Parathyroid adenoma (tissue), 2 donors: ENCODE results near the gene FBXW4.

ENCODE experiments used
- H2AFZ ChIP-seq: fragments of 300-600 bp; sonication (generic); one replicate; pipeline ENCODE4 v1.7.0; 2017; ENCODE audit warnings: antibody characterized with exemption, mild to moderate bottlenecking
- H3K27ac ChIP-seq: fragments of 300-600 bp; sonication (generic); one replicate; pipeline ENCODE4 v1.7.0; 2017
- H3K27me3 ChIP-seq: fragments of 300-600 bp; sonication (generic); one replicate; pipeline ENCODE4 v1.7.0; 2017; ENCODE audit warnings: low read length; ENCODE audit not compliant: control insufficient read depth, insufficient read depth
- H3K36me3 ChIP-seq: fragments of 300-600 bp; sonication (generic); one replicate; pipeline ENCODE4 v1.7.0; 2017; ENCODE audit warnings: low read length; ENCODE audit not compliant: control insufficient read depth, insufficient read depth
- H3K4me1 ChIP-seq: fragments of 300-600 bp; sonication (generic); one replicate; pipeline ENCODE4 v1.7.0; 2017; ENCODE audit warnings: control low read depth
- H3K4me2 ChIP-seq: fragments of 300-600 bp; sonication (generic); one replicate; pipeline ENCODE4 v1.7.0; 2017; ENCODE audit warnings: low read length
- H3K4me3 ChIP-seq: fragments of 300-600 bp; sonication (generic); one replicate; pipeline ENCODE4 v1.7.0; 2017; ENCODE audit warnings: low read depth, low read length
- H3K79me2 ChIP-seq: fragments of 300-600 bp; sonication (generic); one replicate; pipeline ENCODE4 v1.7.0; 2017; ENCODE audit warnings: control low read depth
- H3K9ac ChIP-seq: fragments of 300-600 bp; sonication (generic); one replicate; pipeline ENCODE4 v1.7.0; 2017; ENCODE audit warnings: mild to moderate bottlenecking
- H3K9me3 ChIP-seq: fragments of 300-600 bp; sonication (generic); one replicate; pipeline ENCODE4 v1.7.0; 2017; ENCODE audit warnings: low read length; ENCODE audit not compliant: control insufficient read depth
- CTCF ChIP-seq: fragments of 300-600 bp; sonication (generic); IDR thresholded peaks from one replicate; pipeline ENCODE4 v1.7.0; 2017; ENCODE audit warnings: antibody characterized with exemption, mild to moderate bottlenecking
- donor health status: primary hyperparathyroidism.

FBXW4 gene

GRCh38 chr10:101561068-101561915 lies 133.7 kb downstream of the FBXW4 start:
- Histone ChIP-seq H3K4me3 (no peak overlapping the region), H2AFZ (no peak overlapping the region), H3K27ac (no peak overlapping the region), H3K4me1 (no peaks in the 10 kb centered on the region), H3K79me2 (no peaks in the 10 kb centered on the region), H3K4me2 (no peak overlapping the region), H3K27me3 (peaks cover 7% of the 10 kb centered on the region), H3K9me3 (no peaks in the 10 kb centered on the region), H3K36me3 (no peaks in the 10 kb centered on the region), H3K9ac (no peak overlapping the region)
- no peak for TF ChIP-seq CTCF
